Panc1 (cell line): ENCODE measurements around the gene HSPBAP1. TPM values are rescaled to one million over a fixed set of nuclear protein-coding genes. Genes with fewer than 3 reads are reported as not detected.

Experiments used
- ATAC-seq: fragments of 200-7000 bp; cut with Tn5 transposase; 2 replicates; pipeline ENCODE4 v1.9.1; 2020; ENCODE audit warnings: mild to moderate bottlenecking, moderate library complexity
- BruUV-seq: library from RNA; stranded (reverse); fragments of 400-500 nt; replicated peaks from 2 replicates; lab custom pipeline; 2021; lab: Mats Ljungman, UMichigan
- CTCF ChIA-PET: fragments of 300-600 bp; sonication (Branson Sonifier 250); formaldehyde crosslinking; loops from one replicate; lab custom pipeline; 2022; ENCODE audit warnings: antibody characterized with exemption; lab: Charles Lee
- POLR2A ChIA-PET: fragments of 300-600 bp; sonication (Branson Sonifier 250); formaldehyde crosslinking; loops from one replicate; lab custom pipeline; 2022; ENCODE audit warnings: antibody characterized with exemption; lab: Charles Lee
- DNase-seq: peaks from one replicate; pipeline ENCODE4 v3.0.0-alpha.2; 2010; ENCODE audit warnings: low read depth, low spot score
- H3K27ac ChIP-seq: 2 replicates; pipeline ENCODE4 v1.5.1; 2011; ENCODE audit warnings: mild to moderate bottlenecking, low read length, inconsistent platforms
- H3K27me3 ChIP-seq: fragments of 200-500 bp; sonication (Bioruptor generic); 2 replicates; pipeline ENCODE4 v1.6.0; 2014; ENCODE audit warnings: low read length, inconsistent platforms; ENCODE audit not compliant: control insufficient read depth, insufficient read depth
- H3K36me3 ChIP-seq: fragments of 200-500 bp; sonication (Bioruptor generic); 2 replicates; pipeline ENCODE4 v1.5.1; 2014; ENCODE audit warnings: inconsistent platforms, mild to moderate bottlenecking, low read length, moderate library complexity; ENCODE audit not compliant: control insufficient read depth, insufficient read depth
- H3K4me1 ChIP-seq: 2 replicates; pipeline ENCODE4 v1.5.1; 2011; ENCODE audit warnings: inconsistent platforms, mild to moderate bottlenecking, low read length, moderate library complexity; ENCODE audit not compliant: control insufficient read depth, insufficient read depth
- H3K4me3 ChIP-seq, 2 experiments: 2 replicates each; pipeline ENCODE4 v1.5.1; 2011 to 2012; ENCODE audit warnings: low read depth in 2 of 2, low read length in 2 of 2, mild to moderate bottlenecking in 2 of 2, inconsistent platforms in 1 of 2, moderate library complexity in 1 of 2
- H3K9me3 ChIP-seq: fragments of 200-500 bp; sonication (Bioruptor generic); 2 replicates; pipeline ENCODE4 v1.5.1; 2014; ENCODE audit warnings: low read depth, mild to moderate bottlenecking, inconsistent platforms, low read length, moderate library complexity; ENCODE audit not compliant: control insufficient read depth, insufficient read depth
- POLR2AphosphoS5 ChIP-seq: IDR thresholded peaks from 2 replicates; pipeline ENCODE4 v1.6.1; 2012; ENCODE audit warnings: mild to moderate bottlenecking, low read depth, low read length, moderate library complexity
- SIN3A ChIP-seq: IDR thresholded peaks from 2 replicates; pipeline ENCODE4 v1.6.1; 2012; ENCODE audit warnings: low read depth, mild to moderate bottlenecking, low read length, moderate library complexity, borderline replicate concordance; ENCODE audit not compliant: insufficient read depth
- TCF7L2 ChIP-seq: IDR thresholded peaks from 2 replicates; pipeline ENCODE4 v1.6.1; 2011; ENCODE audit warnings: mild to moderate bottlenecking, low read depth, low read length, inconsistent platforms
- in situ Hi-C: cut with HindIII; loops from 2 replicates; pipeline ENCODE4 v1.10.0; 2016; ENCODE audit warnings: low sequenced_read_pairs, low pct_unique_long_range_greater_than_20kb
- intact Hi-C: fragments of 100-400 bp; cut with micrococcal nuclease; formaldehyde crosslinking; loops from one replicate; pipeline ENCODE4 v1.10.0; 2022; ENCODE audit not compliant: unreplicated experiment
- total RNA-seq: library from RNA; stranded (reverse); gene quantifications from one replicate; pipeline ENCODE4 v1.2.1, GENCODE V29; 2021; ENCODE audit not compliant: unreplicated experiment
- TF ChIP-seq, protein P1 (sequence below), 2 experiments: IDR thresholded peaks; 2 replicates each; pipeline ENCODE4 v1.6.1; 2011 to 2012; ENCODE audit warnings: low read depth in 2 of 2, control low read depth in 1 of 2, low read length in 1 of 2, mild to moderate bottlenecking in 1 of 2, moderate library complexity in 1 of 2; ENCODE audit not compliant: insufficient read depth in 1 of 2
- TF ChIP-seq, protein P2 (sequence below): fragments of 450-650 bp; IDR thresholded peaks from 2 replicates; pipeline ENCODE4 v1.5.1; 2017; ENCODE audit warnings: mild to moderate bottlenecking

Gene HSPBAP1
- total RNA-seq, 1 experiment from 2014 or later = 10.8 TPM

DNA sequence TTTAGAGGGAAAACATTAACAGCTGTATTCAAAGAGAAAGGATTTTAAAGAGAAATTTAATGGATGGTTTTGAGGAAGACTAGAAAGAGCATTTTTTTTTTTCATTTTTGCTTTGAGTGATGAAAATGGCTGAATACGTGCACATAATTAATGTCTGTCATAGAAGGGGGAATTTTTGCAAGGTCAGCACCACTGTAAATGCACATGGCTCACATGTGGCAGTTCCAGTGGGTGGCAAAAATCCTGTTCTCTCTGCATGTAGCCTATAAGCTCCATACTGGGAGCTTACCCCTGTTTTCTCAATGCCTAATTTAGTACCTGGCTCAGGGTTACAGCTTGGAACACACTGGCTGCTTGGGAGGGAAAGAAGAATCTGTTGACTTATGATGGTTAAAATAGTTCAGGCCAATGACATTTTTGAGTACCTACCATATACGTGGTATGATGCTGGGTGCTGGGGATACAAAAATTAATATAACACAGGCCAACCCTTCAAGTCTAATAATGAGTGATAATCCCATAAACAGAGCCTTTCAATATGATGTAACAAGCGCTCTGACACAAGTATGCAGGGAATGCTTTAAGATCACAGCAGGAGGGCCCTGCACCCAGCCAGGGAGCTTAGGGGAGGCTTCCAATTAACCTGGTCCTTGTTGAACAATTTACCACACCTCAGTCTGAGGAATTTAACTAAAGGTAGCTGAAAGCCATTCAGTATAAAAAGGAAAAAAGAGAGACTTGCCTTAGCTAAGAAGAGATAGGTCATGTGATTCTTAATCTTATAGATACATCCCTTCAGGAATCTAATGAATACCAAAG lies 33.0 kb downstream of the HSPBAP1 start:
- TF ChIP-seq TCF7L2 = 0 out of 2 replicates have a peak, but pooled peaks have one; percentile 38
- no peak for TF ChIP-seq SIN3A
- BruUV-seq = no TSS peak
- ChIA-PET POLR2A (no interaction called here), CTCF (no interaction called here)
- Histone ChIP-seq H3K4me3 (no peak overlapping the region), H3K27ac (no peak overlapping the region), H3K36me3 (no peaks in the 10 kb centered on the region), H3K27me3 (no peaks in the 10 kb centered on the region), H3K9me3 (no peaks in the 10 kb centered on the region), H3K4me1 (no peaks in the 10 kb centered on the region)
- ATAC-seq (no peak), DNase-seq (no peak)
- intact Hi-C loops (no loop called here), in situ Hi-C loops (no loop called here)

DNA sequence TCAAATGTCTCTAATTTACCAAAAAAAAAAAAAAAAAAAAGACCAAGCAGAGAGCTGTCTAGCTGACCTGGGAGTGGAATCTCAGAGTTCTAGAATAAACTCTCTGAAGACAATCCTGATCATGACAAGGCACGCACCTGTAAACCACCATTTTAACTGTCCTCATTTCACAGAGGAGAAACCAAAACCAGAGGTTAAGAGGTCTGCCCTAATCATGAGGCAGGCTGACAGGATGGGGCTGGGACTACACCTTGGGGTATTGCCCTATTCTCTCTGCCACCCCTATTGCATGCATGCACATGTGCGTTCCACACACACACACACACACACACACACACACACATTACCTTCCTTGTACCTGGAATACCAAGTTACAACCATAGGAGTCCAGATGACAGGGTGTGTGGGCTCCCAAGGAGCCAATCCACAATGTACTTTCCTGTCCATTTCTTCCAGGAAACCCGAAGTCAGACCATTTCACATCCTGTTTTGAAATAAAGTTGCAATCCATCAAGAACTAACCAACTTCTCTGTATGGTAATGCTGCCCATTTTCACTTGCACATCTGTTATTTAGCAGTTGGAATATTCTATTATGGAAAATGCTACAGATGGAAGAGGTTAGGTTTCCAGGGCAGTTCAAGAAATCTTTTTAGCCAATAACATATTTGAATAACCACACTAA lies 34.6 kb downstream of the HSPBAP1 start:
- in situ Hi-C loops (no loop called here), intact Hi-C loops (loop anchor here (10.0 kb wide), 1 partner anchor 266 kb away; the partner anchor contains the start of gene SEMA5B)
- 0 out of 2 replicates have a peak, but pooled peaks cover 2% of the 10 kb centered on the region for H3K36me3 ChIP-seq
- DNase-seq (no peak), ATAC-seq (no peak)
- no peak overlapping the region for H3K27ac ChIP-seq
- H3K27me3 ChIP-seq = no peaks in the 10 kb centered on the region
- ChIA-PET POLR2A (interaction anchor here (0.6 kb wide), 2 partner anchors 58 to 769 kb away, joined by 9 to 20 read pairs; no protein-coding TSS in a partner anchor), CTCF (no interaction called here)
- H3K4me3 ChIP-seq = no peak overlapping the region
- BruUV-seq = no TSS peak
- no peaks in the 10 kb centered on the region for H3K9me3 ChIP-seq
- H3K4me1 ChIP-seq = no peaks in the 10 kb centered on the region
- TF ChIP-seq, protein P1, sequence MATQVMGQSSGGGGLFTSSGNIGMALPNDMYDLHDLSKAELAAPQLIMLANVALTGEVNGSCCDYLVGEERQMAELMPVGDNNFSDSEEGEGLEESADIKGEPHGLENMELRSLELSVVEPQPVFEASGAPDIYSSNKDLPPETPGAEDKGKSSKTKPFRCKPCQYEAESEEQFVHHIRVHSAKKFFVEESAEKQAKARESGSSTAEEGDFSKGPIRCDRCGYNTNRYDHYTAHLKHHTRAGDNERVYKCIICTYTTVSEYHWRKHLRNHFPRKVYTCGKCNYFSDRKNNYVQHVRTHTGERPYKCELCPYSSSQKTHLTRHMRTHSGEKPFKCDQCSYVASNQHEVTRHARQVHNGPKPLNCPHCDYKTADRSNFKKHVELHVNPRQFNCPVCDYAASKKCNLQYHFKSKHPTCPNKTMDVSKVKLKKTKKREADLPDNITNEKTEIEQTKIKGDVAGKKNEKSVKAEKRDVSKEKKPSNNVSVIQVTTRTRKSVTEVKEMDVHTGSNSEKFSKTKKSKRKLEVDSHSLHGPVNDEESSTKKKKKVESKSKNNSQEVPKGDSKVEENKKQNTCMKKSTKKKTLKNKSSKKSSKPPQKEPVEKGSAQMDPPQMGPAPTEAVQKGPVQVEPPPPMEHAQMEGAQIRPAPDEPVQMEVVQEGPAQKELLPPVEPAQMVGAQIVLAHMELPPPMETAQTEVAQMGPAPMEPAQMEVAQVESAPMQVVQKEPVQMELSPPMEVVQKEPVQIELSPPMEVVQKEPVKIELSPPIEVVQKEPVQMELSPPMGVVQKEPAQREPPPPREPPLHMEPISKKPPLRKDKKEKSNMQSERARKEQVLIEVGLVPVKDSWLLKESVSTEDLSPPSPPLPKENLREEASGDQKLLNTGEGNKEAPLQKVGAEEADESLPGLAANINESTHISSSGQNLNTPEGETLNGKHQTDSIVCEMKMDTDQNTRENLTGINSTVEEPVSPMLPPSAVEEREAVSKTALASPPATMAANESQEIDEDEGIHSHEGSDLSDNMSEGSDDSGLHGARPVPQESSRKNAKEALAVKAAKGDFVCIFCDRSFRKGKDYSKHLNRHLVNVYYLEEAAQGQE (IDR thresholded peaks at IDR 0.05; ENCODE audit: insufficient read depth in 1 of 2, low read depth in 2 of 2, low read length in 1 of 2) = no peak
- TF ChIP-seq POLR2AphosphoS5 (no peak), TCF7L2 (no peak), SIN3A (no peak)
- TF ChIP-seq, protein P2, sequence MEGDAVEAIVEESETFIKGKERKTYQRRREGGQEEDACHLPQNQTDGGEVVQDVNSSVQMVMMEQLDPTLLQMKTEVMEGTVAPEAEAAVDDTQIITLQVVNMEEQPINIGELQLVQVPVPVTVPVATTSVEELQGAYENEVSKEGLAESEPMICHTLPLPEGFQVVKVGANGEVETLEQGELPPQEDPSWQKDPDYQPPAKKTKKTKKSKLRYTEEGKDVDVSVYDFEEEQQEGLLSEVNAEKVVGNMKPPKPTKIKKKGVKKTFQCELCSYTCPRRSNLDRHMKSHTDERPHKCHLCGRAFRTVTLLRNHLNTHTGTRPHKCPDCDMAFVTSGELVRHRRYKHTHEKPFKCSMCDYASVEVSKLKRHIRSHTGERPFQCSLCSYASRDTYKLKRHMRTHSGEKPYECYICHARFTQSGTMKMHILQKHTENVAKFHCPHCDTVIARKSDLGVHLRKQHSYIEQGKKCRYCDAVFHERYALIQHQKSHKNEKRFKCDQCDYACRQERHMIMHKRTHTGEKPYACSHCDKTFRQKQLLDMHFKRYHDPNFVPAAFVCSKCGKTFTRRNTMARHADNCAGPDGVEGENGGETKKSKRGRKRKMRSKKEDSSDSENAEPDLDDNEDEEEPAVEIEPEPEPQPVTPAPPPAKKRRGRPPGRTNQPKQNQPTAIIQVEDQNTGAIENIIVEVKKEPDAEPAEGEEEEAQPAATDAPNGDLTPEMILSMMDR = no peak
